GM10266 (cell line): ENCODE data around the gene CIAO2A.

Experiments
- DNase-seq: peaks from one replicate; pipeline ENCODE4 v3.0.0; 2012; ENCODE audit errors: extremely low spot score
- TF ChIP-seq, protein P1 (sequence below): IDR thresholded peaks from 2 replicates; pipeline ENCODE4 v1.5.1; 2012; ENCODE audit warnings: mild to moderate bottlenecking, low read depth; ENCODE audit not compliant: control insufficient read depth, insufficient read depth; ENCODE audit errors: missing control alignments

Gene CIAO2A

GRCh38 chr15:64045101-64045435 is 48.6 kb downstream of the CIAO2A start:
- TF ChIP-seq, protein P1, sequence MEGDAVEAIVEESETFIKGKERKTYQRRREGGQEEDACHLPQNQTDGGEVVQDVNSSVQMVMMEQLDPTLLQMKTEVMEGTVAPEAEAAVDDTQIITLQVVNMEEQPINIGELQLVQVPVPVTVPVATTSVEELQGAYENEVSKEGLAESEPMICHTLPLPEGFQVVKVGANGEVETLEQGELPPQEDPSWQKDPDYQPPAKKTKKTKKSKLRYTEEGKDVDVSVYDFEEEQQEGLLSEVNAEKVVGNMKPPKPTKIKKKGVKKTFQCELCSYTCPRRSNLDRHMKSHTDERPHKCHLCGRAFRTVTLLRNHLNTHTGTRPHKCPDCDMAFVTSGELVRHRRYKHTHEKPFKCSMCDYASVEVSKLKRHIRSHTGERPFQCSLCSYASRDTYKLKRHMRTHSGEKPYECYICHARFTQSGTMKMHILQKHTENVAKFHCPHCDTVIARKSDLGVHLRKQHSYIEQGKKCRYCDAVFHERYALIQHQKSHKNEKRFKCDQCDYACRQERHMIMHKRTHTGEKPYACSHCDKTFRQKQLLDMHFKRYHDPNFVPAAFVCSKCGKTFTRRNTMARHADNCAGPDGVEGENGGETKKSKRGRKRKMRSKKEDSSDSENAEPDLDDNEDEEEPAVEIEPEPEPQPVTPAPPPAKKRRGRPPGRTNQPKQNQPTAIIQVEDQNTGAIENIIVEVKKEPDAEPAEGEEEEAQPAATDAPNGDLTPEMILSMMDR: no peak
- DNase-seq: no peak

DNA sequence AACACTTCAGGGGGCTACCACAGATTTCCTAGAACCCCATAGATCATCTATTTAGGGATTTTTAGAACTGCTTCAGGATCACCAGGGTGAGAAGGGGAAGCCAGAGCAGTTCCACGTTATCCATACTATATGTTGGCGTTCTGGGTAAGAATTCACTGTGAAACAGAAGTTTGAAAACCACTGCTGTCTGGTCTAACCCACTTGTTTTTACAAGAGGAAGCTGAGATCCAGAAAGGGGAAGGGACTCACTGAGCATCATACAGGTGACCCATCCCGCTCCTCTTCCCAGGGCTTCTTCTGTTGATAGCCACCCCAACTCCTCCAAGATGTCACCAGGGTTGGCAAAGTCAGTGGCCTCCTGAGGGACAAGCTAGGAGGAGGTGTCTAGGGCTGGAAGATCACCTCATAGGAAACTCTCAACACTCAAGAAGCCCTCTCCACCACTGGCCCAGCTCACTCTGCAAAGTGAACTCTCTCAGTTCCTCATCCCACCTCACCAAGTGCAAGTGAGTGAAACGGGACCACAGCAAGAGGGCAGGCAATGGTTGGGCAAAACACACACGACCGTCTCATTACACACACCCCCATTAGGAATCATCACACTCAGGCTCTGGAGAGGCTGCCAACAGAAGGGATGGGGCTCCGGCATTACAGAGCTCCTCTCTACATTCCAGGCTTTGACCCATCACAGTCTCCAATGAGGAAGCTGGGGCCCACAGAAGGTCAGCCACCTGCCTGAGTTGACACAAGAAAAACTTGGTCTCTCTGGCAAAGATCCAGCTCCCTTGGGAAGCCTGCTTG is 49.1 kb downstream of the CIAO2A start:
- peak; percentile 79 for DNase-seq
- TF ChIP-seq, protein P1: no peak

DNA sequence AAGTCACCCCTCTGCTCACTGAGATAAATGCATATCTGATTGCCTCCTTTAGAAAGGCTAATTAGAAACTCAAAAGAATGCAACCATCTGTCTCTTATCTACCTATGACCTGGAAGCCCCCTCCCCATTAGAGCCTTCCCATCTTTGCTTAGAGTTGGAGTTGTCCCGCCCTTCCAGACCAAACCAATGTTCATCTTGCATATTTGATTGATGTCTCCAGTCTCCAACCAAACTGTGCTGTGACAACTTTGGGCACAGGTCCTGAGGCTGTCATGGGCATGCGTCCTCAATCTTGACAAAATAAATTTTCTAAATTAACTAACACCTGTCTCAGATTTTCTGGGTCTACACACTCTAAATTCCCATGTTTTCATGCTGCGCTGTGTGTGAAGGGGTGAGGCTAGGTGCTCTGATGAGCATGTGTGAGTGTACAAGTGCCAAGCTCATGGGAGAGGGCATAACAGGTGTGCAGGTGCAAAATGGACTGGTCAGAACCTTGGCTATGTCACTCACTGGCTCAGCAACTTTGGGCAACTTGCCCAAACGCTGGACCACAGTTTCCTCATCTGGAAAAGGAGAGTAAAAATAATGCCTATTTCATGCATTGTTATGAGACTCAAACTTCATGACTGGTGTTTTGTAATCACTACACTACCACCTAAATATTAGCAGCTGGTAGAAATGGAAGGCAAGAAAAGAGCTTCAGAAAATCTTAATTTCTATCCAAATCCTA is 54.6 kb downstream of the CIAO2A start:
- DNase-seq: no peak
- TF ChIP-seq, protein P1: no peak

GRCh38 chr15:64037966-64038365 is 55.7 kb downstream of the CIAO2A start:
- DNase-seq: no peak
- TF ChIP-seq, protein P1: no peak

- TF ChIP-seq, protein P1: no peak
- DNase-seq: no peak
These were observed 56.5 kb downstream of the CIAO2A start for GRCh38 chr15:64037116-64037515.

DNA sequence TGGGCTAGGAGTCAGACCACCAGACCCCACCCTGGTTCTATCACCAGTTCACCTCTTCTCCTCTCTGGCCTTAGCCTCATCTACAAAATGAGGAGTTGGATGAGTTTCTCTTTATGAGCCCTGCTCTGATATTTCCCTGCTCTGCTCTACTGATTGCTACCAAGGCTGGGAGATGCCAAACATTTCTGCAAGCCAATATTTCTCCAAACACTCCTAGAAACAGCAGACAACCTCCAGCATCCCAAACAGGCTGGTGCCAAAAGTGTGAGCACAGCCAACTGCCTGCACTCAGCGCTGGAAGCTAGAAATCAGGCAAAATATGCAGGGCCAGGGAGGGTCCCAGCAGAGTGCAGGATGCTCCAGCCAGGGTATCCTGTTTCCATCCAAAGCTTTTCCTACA is 58.1 kb downstream of the CIAO2A start:
- DNase-seq: no peak
- TF ChIP-seq, protein P1: no peak

DNA sequence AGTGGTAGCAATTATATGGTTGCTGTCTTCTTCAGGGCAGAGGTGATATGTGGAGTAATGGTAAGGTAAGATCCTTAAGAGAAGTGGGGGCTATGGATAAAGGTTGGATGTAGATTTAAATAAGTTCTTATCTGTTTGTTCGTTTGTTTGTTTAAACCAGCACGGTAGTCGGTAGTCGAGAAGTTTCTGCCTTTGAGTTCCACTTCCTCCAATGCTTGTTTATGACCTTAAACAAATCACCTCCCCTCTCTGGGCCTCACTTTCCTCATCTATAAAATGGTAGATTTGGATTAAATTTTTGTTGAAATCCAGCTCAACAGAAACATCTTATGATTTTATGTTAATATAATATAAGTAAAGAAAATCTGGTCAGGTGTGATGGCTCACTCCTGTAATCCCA is 59.1 kb downstream of the CIAO2A start:
- TF ChIP-seq, protein P1: no peak
- no peak for DNase-seq
